Activated CD8-positive, alpha-beta memory T cell treated with anti-CD3 and anti-CD28 coated beads, Interleukin-2, amount 50 U/mL, for 1 hour (primary cell): ENCODE data around the gene ERC2.
"Not testable (repeated sequence)": the region's sequence is repeated elsewhere in the genome, so short reads cannot be mapped to it uniquely, and the experiment has no call there.

ENCODE experiments used
- DNase-seq: peaks from one replicate; pipeline ENCODE4 v3.0.0-alpha.2; 2020; ENCODE audit errors: extremely low read depth

Gene ERC2

DNA sequence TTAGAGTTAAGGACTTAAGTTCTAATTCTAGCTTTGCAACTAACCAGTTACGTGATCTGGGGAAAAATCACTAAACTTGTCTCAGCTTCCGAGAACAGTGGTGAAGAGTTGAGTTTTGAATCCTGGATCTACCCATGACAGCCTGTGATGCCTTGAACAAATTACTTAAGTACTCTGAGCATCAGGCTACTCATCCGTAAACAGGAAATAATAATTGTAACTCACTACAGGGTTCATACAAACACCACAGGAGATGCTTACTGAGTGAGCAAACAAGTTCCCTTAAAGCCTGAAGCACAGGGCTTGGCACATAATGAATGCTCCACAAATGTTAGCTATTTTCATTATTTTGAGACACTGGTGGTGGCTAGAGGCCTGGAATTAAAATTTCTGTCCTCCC, 158.8 kb downstream of the ERC2 start:
- no peak for DNase-seq

DNA sequence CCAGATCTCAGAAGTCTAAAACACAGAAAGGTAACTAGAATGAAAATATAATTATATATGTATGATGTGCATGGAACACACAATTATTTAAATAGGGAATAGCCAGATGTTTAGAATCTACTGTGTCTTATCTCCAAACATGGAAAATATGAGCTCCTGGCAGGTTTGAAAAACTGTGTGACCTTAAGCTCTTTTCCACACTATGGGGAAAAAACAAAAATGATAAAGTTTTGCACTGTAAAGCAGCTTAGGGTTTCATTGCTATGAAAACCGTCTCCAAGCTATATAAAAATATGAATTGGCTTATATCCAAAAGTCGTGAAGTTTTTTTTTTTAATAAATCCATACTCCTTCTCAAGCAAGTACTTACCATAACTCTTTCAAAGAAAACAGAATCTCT, 159.8 kb downstream of the ERC2 start:
- DNase-seq, result no peak

DNA sequence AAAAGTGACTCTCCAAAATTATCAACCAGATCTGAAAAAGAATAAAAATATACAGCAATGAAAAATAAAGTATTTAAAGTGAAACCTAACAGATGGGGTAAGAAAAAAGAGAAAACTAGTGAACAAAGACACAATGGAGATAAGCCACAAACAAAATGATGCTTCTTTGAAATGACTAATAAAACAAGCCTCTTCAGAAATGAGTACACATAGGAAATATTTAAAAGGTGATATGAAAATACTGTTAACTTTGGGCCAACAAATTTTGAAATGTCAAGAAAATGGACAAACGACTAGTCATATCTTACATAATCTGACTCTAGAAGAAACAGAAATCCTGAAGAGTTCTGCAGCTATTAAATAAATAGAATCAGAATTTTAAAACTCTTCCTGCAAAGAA, 164.2 kb downstream of the ERC2 start:
- no peak for DNase-seq

DNA sequence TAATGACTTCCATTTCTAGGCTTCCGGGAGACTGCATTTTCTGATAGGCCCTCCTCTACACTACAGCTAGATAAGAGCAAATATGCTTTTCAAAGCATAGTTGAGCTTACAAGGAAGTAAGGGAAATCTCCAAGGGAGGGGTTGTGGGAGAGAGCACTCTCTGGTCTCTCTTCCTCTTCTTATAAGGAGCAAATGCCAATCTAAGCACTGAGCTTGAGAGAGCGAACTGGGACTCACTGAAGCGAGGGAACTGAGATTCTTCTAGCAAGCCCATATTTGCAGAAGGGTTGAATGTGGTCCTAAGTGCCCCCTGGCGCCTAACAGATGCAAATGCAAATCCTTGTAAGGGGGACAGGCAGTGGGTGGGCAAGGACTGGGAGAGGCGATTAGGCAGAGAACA, 164.8 kb downstream of the ERC2 start:
- DNase-seq, result no peak

DNA sequence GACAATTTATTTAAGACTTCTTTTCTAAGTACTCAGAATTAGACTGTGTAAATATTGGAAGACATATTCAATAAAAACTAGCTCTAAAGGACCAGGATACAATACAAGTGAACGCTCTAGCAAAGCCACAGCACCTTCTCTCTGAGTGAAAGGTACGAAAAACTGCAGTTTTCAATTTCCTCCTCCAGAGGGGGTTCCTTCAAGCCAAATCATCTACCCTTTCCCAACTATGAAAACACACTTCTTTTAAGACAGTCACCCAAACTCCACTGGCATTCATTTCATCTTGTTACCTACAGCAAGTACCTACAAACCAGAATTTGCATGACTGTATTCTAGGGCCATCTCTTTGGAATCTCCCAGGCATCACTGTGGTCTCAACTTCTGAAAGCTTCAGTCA, 165.8 kb downstream of the ERC2 start:
- DNase-seq, result no peak

DNA sequence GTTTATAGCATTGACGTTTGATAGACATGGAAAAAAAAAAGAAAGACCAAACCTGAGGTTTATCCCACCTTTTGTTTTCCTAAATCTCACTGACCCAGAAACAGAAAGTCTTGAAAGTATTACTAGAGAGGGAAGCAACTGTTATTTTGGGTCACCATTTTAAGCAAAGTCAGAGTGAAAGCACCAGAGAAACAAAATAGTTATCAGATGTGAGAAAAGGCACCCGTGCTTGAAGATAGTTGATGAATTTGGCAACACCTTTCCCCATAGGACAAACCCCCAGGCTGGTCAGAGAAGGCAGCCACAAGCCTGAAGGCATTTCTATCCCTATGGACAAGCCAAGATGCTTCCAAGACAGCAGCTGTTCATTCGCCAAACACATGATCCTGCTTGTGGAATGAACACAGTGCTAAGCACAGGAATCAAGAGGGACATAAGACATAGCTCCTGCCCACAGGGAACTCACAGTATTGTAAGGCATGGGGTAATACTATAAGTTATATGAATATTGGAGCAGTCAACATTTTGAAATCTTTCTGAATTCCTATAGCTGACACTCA, 170.9 kb downstream of the ERC2 start:
- DNase-seq, result no peak

DNA sequence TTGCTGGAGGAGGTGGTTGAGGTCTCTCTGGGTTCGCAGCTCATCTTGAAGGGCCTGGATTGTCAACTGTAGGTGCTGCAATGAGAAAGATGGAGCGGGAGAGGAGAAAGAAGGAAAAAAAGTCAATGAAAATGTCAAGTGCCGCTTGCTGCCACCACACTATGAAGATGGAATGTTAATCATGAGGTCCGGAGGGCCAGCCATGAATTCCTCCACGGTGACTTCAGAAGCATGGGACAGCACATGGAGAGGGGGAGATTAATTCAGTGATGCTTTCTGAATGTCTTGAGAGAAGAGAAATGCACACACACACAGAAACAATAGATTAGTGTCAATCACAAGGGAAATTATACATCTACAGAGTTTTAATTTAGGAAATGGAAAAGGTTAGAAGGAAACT, 171.9 kb downstream of the ERC2 start:
- no peak for DNase-seq

DNA sequence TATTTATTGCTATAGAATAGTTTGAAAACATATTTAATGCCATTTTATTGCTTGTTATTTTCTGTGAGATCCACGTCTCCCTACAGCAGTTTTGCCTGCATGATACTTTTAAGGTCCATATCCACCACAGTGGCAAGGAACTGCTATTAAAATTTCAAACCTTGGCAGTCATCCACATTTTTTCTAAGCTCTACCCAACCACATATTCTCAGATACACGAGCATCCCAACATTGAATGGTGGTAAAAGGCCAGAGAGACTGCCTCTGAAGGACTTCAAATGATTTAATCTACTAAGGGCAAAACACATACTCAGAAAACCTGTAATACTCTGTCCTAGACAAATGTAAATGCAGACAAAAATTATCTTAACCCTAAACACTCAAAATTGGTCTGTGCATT, 173.1 kb downstream of the ERC2 start:
- no peak for DNase-seq

DNA sequence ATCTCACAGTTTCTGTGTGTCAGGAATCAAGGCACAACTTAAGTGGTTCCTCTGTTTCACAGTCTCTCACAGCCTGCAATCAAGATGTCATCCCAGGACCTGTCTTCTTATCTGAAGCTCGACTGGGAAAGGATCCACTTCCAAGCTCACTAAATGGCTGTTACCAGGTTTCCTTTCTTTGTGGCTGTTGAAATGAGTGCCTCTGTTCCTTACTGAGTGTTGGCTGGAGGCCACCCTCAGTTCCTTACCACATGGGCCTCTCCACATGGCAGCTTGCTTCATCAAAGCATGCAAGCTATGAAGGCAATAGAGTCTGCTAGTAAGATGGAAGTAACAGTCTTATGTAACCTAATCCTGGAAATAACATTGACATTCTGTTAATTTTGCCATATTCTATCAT, 174.0 kb downstream of the ERC2 start:
- no peak for DNase-seq

DNA sequence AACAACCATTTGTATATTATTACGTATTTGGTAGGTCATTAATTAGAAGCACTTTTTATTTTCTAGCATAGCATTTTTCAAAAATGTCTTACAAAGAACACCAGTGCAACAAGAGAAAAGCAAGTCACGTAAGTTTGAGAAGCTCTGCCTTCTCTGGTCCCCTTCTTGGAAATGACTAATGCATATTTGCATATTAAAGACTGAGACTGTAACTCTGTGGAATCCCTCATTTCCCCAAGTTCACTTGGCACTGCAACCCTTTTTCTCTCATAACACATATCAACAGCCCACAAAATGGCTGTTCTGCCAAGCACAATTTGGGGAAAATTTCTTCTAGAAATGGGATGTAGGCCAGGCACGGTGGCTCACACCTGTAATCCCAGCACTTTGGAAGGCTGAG, 176.3 kb downstream of the ERC2 start:
- DNase-seq, result no peak

DNA sequence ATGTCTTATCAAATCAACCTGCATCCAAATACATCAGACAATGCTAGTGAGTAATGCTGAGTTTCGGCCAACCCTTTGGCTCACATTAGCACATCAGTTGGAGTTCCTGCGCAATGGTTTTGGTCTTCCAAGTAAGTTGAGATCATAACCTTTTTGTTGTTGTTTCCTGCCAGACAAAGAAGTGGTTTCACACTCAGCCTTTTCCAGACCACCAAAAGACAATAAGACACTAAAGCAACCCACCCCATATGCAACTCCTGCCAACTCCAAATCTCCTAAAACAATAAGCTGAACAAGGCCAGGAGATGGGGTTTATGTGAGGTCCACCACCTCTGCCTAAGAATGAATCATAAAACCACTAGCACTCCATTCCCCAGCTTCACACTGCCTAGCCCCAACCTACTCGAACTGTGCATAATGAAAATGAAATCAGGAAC, 177.0 kb downstream of the ERC2 start:
- DNase-seq, result no peak

DNA sequence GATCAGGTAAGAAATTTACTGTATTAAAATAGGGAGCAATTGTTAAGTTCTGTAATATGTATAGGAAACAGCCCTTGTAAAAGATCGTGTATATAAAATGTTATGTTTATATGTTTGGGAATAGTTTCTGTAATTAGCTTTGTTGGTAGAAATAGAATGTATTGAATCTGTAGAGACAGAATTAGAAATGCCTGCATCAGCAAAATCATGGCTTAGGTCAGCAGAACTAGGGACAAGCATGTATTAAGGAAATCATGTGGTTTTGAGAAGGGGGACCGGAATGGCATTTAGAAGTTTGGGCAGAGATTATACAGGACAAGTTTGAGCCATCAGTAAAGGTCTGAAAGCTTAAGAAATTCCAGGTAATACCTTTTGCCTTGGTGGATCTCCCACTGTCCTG, 177.9 kb downstream of the ERC2 start:
- no peak for DNase-seq

DNA sequence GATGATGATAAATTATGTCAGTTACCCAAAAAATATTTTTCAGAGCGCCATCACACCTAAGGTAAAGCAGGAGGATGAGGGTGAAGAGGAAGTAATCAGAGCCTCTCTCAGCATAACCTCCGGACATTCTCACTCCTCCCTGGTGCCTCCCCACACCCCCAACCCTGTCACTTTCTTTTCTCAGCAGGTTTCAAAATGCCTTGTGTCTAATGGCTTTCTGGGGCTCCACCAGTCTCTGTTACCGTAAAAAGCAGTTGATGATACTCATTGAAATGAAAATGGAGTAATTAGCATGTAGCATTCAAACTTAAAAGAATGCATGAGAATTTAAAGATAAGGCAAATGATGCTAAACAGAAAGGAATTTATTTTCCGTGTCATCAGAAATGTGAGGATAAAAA, 180.0 kb downstream of the ERC2 start:
- DNase-seq, result no peak

DNA sequence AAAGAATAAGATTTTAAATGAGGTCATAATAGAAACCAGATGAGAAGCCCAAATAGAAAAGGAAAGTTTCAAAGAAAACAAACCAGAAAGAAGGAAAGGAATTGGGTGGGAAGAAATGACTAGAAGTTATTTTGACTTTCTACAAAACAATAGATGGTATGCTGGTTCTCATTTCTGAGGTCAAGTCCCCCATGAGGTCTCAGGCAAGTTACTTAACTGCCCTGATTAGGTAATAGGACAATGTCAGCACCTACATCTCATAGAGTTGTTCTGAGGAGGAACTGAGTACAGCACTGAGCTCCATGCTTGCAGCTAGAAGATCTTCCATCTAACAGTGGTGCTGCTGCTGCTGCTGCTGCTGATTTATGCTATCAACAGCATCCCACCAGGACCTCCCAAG, 185.9 kb downstream of the ERC2 start:
- DNase-seq, result no peak

DNA sequence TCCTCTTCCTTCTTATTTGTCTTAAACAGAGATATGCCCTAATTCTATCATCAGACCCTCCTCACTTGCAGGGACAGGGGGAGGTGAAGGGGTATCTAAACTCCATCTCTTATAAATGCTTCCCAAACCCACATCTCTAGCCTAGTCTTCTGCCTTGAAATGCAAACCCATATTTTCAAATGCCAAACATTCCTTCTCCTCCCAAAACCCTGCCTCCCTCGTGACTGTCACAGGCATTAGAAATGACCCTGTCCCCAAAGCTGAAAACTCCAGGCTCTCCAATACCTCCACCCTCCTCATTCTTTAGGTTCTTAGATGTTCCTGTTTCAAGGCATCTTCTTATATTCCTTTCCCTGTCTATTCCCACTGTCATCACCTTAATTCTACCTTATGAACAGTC, 191.0 kb downstream of the ERC2 start:
- no peak for DNase-seq

DNA sequence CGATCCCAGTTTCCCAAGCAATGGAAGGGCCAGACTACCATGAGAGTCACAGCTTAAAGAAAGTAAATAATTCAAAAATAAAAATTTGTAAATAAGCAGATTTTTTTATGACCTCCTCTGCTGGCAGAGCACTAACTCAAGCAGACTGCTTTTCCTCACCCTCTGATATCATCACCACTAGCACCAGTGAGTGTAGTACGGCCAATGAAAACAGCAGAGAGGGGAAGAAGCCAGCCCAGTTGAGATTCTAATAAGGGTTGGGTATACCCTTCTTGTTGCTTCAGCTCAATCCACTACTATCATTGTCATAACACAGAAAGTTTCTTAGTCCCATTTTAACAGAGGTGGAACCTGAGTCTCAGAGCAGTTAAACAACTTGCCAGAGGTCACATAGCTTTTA, 193.1 kb downstream of the ERC2 start:
- no peak for DNase-seq

DNA sequence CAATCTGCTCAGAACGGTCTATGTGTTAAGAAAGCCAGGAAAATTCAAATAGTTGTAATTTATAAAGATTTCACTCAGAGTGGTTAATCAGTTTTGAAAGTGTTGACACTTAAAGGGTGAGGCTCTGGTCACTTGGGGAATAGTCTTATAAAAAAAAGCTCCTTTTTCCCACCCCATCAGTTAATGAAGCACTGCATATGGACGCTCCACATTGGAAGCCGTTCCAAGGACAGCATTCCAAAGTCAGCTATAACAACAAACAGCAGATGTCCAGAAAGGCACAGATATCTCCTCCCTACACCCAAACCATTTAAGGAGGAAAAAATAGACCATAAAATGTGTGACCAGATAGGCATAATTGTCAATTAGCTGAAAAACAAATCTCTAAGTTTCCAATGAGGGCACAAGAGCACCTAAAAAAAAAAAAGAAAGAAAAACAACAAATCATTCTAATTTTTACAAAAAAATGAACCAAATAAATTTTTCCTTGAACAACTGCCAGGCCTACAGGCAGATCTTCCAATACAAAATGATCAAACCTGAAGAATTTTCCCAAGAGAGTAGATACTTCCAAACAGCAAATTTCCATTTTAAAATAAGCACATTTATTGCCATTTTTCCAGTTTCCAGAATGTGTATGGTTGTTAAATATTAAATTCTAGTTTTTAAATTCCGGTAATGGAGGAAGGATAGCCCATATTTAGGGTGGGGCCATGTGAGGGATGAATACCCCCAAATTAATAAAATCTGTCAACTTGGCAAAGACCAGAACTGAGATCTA, 198.3 kb downstream of the ERC2 start:
- DNase-seq, result no peak

DNA sequence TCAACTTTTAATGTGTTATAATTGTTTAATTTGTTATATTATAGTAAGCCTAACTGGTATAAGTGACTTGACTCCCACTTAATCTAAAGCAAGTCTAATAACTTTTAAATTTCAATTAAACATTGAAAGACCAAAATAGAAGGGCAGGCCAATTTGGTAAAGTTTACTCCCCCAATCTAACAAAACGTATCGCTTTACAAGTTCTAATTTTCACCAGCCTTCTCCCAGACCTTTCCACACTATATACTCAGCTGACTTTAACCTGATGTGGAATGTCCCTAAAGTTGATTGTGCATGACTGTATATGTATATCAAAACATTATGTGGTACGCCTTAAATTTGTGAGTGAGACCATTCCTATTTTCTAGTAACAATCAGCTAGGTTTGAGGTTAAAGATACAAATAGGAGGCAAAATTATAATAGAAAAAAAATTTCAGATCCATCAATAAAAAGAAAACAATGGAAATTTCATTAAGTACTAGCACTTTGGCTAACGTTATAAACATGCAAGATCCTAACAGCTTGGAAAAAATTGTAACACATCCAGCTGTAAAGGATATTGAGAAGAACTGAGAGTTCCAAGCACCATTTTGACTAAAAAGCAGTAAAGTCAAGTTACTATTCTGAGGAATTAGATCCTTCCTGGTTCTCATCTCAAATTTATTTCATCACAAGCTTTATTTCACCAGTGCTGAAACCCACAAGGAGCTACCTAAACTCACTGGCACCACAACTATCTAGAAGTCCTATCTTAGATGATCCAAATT, 199.5 kb downstream of the ERC2 start:
- no peak for DNase-seq

DNA sequence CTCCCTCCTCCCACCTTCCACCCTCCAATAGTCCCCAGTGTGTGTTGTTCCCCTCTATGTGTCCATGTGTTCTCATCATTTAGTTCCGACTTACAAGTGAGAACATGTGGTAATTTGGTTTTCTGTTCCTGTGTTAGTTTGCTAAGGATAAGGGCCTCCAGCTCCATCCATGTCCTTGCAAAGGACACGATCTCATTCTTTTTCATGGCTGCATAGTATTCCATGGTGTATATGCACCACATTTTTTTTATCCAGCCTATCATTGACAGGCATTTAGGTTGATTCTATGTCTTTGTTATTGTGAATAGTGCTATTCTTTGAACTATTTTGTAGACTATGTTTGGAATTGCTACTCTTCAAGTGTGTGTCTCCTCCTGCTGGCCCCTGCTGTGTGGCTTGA, 206.4 kb downstream of the ERC2 start:
- not testable (repeated sequence) for DNase-seq

DNA sequence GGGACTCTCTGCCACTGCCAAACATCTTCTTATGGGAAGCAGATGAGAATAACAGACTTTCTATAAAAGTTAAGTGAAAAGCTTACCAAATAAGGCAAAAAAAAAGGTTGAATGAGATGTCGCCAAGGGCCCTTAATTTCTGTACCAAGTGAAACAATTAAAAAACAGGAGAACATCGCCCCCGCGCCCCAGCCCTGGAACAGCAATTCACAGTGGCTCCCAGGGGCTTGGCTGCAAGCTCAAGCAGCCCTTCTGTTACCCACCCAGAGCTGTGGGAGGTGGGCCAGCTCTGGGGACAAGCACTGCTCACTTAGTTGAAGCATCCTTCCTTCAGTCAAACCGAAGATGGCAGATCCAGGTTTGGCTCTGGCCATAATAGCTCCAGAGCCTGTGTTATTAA, 208.0 kb downstream of the ERC2 start:
- no peak for DNase-seq

DNA sequence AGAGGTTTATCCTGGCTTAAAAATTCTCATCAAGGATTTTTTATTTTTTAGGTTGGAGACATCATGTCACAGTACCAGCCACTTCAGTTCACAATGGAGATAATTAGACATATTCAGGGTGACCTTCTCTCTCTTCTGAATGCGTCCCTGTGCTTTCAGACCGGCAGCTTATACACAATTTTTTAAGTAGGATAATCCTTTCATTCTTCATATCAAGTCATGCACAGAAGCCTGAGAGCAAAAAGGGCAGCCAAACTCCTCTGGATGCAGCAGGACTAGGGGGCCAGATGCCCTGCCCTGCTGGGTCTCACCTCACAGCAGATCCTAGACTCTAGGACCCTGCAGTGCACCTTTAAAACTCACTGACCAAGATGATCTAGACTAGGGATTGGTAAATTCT, 210.4 kb downstream of the ERC2 start:
- DNase-seq, result no peak

DNA sequence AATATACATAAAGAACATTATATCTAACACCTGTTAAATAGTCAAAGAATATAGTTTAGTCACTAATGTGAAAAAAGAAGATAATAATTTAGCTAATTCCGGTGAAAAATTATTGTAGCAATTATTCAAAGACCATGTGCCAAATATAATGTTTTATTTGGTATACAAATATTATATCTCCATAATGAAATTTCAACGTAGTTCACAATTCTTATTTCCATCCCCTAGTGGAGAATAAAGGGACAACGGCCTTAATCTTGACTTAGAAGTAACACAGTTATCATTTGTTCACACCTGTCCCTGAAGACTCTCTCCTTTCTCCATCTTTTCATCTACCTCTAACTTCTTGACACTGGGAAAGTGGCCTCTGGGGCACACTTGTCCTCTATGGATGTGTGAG, 213.4 kb downstream of the ERC2 start:
- no peak for DNase-seq
